HepG2 (cell line): Measurements from ENCODE around the gene ATAD3C. TPM values are rescaled to one million over a fixed set of nuclear protein-coding genes. Genes with fewer than 3 reads are reported as not detected.

Experiments
- ARNT ChIP-seq: fragments of 450-650 bp; IDR thresholded peaks from 2 replicates; pipeline ENCODE4 v1.6.1; 2017
- CBX5 ChIP-seq: sonication (generic); formaldehyde crosslinking; IDR thresholded peaks from 2 replicates; pipeline ENCODE4 v1.4.0; 2020; ENCODE audit warnings: missing genetic modification reagents, borderline replicate concordance
- GPN1 ChIP-seq: sonication (generic); formaldehyde crosslinking; IDR thresholded peaks from 2 replicates; pipeline ENCODE4 v1.5.1; 2020; ENCODE audit warnings: missing genetic modification reagents, borderline replicate concordance
- HIVEP1 ChIP-seq: sonication (generic); formaldehyde crosslinking; IDR thresholded peaks from 2 replicates; pipeline ENCODE4 v1.4.0; 2020; ENCODE audit warnings: mild to moderate bottlenecking, missing genetic modification reagents
- HMG20B ChIP-seq: conservative IDR thresholded peaks from 2 replicates; pipeline ENCODE4 v1.6.1; 2016; ENCODE audit warnings: missing genetic modification reagents, missing compliant biosample characterization
- HMGA1 ChIP-seq: sonication (generic); formaldehyde crosslinking; conservative IDR thresholded peaks from 2 replicates; pipeline ENCODE4 v1.4.0; 2020; ENCODE audit warnings: missing genetic modification reagents
- HNRNPH1 ChIP-seq: fragments of 200-400 bp; formaldehyde crosslinking; optimal IDR thresholded peaks from 2 replicates; pipeline ENCODE3; 2017; ENCODE audit warnings: mild to moderate bottlenecking, low read depth, low read length
- IKZF4 ChIP-seq: sonication (generic); formaldehyde crosslinking; IDR thresholded peaks from 2 replicates; pipeline ENCODE4 v1.5.1; 2020; ENCODE audit warnings: borderline replicate concordance, mild to moderate bottlenecking, low read depth, missing genetic modification reagents; ENCODE audit errors: not compliant biosample characterization
- KDM6A ChIP-seq: IDR thresholded peaks from 2 replicates; pipeline ENCODE4 v1.6.1; 2016; ENCODE audit warnings: low read depth
- KMT2B ChIP-seq: IDR thresholded peaks from 2 replicates; pipeline ENCODE4 v1.6.1; 2016; ENCODE audit warnings: missing genetic modification reagents, missing compliant biosample characterization
- MAZ ChIP-seq, 2 experiments: sonication (generic) in 1 of 2; formaldehyde crosslinking in 1 of 2; IDR thresholded peaks; 2 replicates each; pipeline versions ENCODE4 v1.5.0 to v1.6.1; 2012 to 2020; ENCODE audit warnings: low read depth in 2 of 2, mild to moderate bottlenecking in 2 of 2, borderline replicate concordance in 1 of 2, improper control_type of control experiment in 1 of 2, low read length in 1 of 2, missing genetic modification reagents in 1 of 2, moderate library complexity in 1 of 2
- MTA3 ChIP-seq: sonication (generic); formaldehyde crosslinking; IDR thresholded peaks from 2 replicates; pipeline ENCODE4 v1.4.0; 2020; ENCODE audit warnings: missing genetic modification reagents
- MTF1 ChIP-seq: sonication (generic); formaldehyde crosslinking; IDR thresholded peaks from 2 replicates; pipeline ENCODE4 v1.5.0; 2020; ENCODE audit warnings: missing genetic modification reagents
- PLRG1 ChIP-seq: fragments of 450-650 bp; conservative IDR thresholded peaks from 2 replicates; pipeline ENCODE4 v1.6.1; 2016
- SIX1 ChIP-seq: sonication (generic); formaldehyde crosslinking; IDR thresholded peaks from 2 replicates; pipeline ENCODE4 v1.4.0; 2020; ENCODE audit warnings: missing genetic modification reagents, borderline replicate concordance
- SMARCC2 ChIP-seq: fragments of 450-650 bp; IDR thresholded peaks from 2 replicates; pipeline ENCODE4 v1.6.1; 2017; ENCODE audit warnings: antibody characterized with exemption, mild to moderate bottlenecking
- TBP ChIP-seq: sonication (generic); formaldehyde crosslinking; IDR thresholded peaks from 2 replicates; pipeline ENCODE4 v1.5.0; 2020; ENCODE audit warnings: missing genetic modification reagents
- TOPORS ChIP-seq: sonication (generic); formaldehyde crosslinking; IDR thresholded peaks from 2 replicates; pipeline ENCODE4 v1.8.0; 2023; ENCODE audit warnings: mild to moderate bottlenecking, missing genetic modification reagents
- ZKSCAN5 ChIP-seq: sonication (generic); formaldehyde crosslinking; IDR thresholded peaks from 2 replicates; pipeline ENCODE4 v1.5.1; 2020; ENCODE audit warnings: mild to moderate bottlenecking, missing genetic modification reagents
- ZNF292 ChIP-seq: sonication (generic); formaldehyde crosslinking; IDR thresholded peaks from 2 replicates; pipeline ENCODE4 v1.8.1; 2022; ENCODE audit warnings: mild to moderate bottlenecking, low read depth, missing genetic modification reagents, borderline replicate concordance
- ZNF562 ChIP-seq: sonication (generic); formaldehyde crosslinking; IDR thresholded peaks from 2 replicates; pipeline ENCODE4 v1.8.0; 2022; ENCODE audit warnings: missing genetic modification reagents, borderline replicate concordance
- ZNF672 ChIP-seq: sonication (generic); formaldehyde crosslinking; IDR thresholded peaks from 2 replicates; pipeline ENCODE4 v1.8.1; 2022; ENCODE audit warnings: missing genetic modification reagents
- polyA plus RNA-seq, 8 experiments: library from polyadenylated mRNA; depleted of rRNA in 3 of 8; stranded (reverse) in 7 of 8; unstranded in 1 of 8; fragments of >200 nt; fragmentation: Illumina TruSeq in 4 of 8; extraction: Trizol in 4 of 8; gene quantifications; 2 replicates each; pipeline versions ENCODE4 v1.2.1 to v1.2.3, GENCODE V29; 2011 to 2016; ENCODE audit warnings: low read depth in 4 of 8, missing spikeins in 1 of 8, mixed read lengths in 1 of 8; ENCODE audit not compliant: insufficient read depth in 1 of 8
- total RNA-seq, 5 experiments: library from RNA; depleted of rRNA; stranded (reverse); fragments of >200 nt; fragmentation: Illumina TruSeq; extraction: Trizol; gene quantifications; 2 replicates each; pipeline ENCODE4 v1.2.3, GENCODE V29; 2016; ENCODE audit warnings: low read depth in 1 of 5
- TF ChIP-seq, protein P1 (sequence below): IDR thresholded peaks from 2 replicates; pipeline ENCODE4 v1.6.1; 2016; ENCODE audit warnings: missing compliant biosample characterization, missing genetic modification reagents, borderline replicate concordance
- TF ChIP-seq, protein P2 (sequence below): sonication (generic); formaldehyde crosslinking; IDR thresholded peaks from 2 replicates; pipeline ENCODE4 v1.5.0; 2020; ENCODE audit warnings: missing genetic modification reagents, mild to moderate bottlenecking, borderline replicate concordance
- TF ChIP-seq, protein P3 (sequence below): sonication (generic); formaldehyde crosslinking; IDR thresholded peaks from 2 replicates; pipeline ENCODE4 v1.4.0; 2020; ENCODE audit warnings: missing genetic modification reagents
- TF ChIP-seq, protein P4 (sequence below): sonication (generic); formaldehyde crosslinking; IDR thresholded peaks from 2 replicates; pipeline ENCODE4 v1.4.0; 2020; ENCODE audit warnings: missing genetic modification reagents

The ATAD3C gene
- total and polyA plus RNA-seq, 2 of the 13 experiments (the other 11 are each of a cell fraction or from before 2014, with no cell fraction given), result 2.4 to 3.2 TPM

DNA sequence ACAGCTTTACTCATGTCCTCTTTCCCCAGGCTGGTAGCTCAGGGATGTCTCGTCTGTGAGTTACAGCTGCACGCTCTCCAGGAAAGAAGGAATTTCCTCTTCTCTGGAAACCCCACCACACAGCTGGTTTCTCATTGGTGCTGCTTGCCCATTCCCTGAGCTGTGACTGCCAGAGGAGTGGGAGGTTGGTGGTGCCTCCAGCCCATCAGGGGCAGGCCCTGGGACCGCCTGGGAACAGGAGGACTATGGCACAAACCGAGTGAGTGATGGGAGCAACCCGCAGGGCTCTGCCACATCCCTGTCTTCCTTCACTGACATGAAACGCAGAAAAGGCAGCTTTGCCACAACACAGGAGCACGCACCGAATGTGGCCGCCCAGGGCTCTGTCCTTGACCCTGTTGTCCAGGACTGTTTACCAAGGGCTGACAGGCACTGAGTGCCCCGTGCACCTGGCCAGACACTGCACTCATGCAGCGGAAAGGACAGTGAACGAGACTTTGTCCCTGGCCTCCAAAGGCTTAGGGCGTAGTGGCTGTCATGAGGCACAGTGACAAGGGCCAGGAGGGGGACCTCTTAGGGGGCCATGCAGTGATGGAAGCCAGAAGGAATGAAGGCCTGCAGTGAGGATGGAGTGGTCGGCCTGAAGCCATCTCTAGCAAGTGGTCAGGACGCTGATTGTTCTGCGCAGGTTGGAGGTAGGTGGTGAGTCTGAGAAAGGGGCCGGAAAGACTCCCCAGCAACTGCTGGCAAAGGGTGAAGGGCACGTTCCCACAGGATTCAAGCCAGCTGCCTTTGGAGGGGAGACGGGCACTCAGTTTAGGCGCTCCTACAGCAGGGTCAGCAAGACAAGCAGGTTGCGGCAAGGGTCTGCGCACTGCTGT lies 48.7 kb upstream of the ATAD3C start (continued):
- TF ChIP-seq CBX5 (CRISPR knock-in tag) (peak; percentile 82; the same call in 1 of the 2 replicates), KDM6A (CRISPR knock-in tag) (peak; percentile 99), HMG20B (peak; percentile 78; the same call in 1 of the 2 replicates), GPN1 (CRISPR knock-in tag) (no peak), TBP (CRISPR knock-in tag) (no peak), KMT2B (CRISPR knock-in tag) (peak; percentile 53; the same call in 1 of the 2 replicates), MTA3 (no peak), ZKSCAN5 (CRISPR knock-in tag) (0 out of 2 replicates have a peak, but pooled peaks have one; percentile 61), MTF1 (CRISPR knock-in tag) (no peak), HNRNPH1 (no peak), ZNF672 (CRISPR knock-in tag) (no peak; the same call in 1 of the 2 replicates), SIX1 (no peak), ZNF292 (CRISPR knock-in tag) (peak; percentile 99), PLRG1 (no peak), IKZF4 (CRISPR knock-in tag) (no peak), HIVEP1 (CRISPR knock-in tag) (peak; percentile 86), MAZ (IDR thresholded peaks at IDR 0.05; ENCODE audit: borderline replicate concordance, low read depth, low read length) (no peak; the same call in 1 of the 2 replicates), MAZ (CRISPR knock-in tag; IDR thresholded peaks at IDR 0.05; ENCODE audit: low read depth) (peak; percentile 35; the same call in 1 of the 2 replicates), ZNF562 (CRISPR knock-in tag) (no peak), SMARCC2 (no peak), HMGA1 (CRISPR knock-in tag) (no peak), ARNT (no peak), TOPORS (CRISPR knock-in tag) (peak; percentile 66; the same call in 1 of the 2 replicates)
- TF ChIP-seq, protein P1, sequence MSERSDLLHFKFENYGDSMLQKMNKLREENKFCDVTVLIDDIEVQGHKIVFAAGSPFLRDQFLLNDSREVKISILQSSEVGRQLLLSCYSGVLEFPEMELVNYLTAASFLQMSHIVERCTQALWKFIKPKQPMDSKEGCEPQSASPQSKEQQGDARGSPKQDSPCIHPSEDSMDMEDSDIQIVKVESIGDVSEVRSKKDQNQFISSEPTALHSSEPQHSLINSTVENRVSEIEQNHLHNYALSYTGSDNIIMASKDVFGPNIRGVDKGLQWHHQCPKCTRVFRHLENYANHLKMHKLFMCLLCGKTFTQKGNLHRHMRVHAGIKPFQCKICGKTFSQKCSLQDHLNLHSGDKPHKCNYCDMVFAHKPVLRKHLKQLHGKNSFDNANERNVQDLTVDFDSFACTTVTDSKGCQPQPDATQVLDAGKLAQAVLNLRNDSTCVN (CRISPR knock-in tag), result peak; percentile 84; the same call in 1 of the 2 replicates
- TF ChIP-seq, protein P2, sequence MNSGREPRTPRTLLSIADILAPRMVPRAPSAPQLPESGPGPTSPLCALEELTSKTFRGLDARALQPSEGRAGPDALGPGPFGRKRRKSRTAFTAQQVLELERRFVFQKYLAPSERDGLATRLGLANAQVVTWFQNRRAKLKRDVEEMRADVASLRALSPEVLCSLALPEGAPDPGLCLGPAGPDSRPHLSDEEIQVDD (CRISPR knock-in tag), result no peak
- TF ChIP-seq, protein P3, sequence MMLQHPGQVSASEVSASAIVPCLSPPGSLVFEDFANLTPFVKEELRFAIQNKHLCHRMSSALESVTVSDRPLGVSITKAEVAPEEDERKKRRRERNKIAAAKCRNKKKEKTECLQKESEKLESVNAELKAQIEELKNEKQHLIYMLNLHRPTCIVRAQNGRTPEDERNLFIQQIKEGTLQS (CRISPR knock-in tag), result peak; percentile 62
- TF ChIP-seq, protein P4, sequence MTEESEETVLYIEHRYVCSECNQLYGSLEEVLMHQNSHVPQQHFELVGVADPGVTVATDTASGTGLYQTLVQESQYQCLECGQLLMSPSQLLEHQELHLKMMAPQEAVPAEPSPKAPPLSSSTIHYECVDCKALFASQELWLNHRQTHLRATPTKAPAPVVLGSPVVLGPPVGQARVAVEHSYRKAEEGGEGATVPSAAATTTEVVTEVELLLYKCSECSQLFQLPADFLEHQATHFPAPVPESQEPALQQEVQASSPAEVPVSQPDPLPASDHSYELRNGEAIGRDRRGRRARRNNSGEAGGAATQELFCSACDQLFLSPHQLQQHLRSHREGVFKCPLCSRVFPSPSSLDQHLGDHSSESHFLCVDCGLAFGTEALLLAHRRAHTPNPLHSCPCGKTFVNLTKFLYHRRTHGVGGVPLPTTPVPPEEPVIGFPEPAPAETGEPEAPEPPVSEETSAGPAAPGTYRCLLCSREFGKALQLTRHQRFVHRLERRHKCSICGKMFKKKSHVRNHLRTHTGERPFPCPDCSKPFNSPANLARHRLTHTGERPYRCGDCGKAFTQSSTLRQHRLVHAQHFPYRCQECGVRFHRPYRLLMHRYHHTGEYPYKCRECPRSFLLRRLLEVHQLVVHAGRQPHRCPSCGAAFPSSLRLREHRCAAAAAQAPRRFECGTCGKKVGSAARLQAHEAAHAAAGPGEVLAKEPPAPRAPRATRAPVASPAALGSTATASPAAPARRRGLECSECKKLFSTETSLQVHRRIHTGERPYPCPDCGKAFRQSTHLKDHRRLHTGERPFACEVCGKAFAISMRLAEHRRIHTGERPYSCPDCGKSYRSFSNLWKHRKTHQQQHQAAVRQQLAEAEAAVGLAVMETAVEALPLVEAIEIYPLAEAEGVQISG (CRISPR knock-in tag), result peak; percentile 92
